Heart left ventricle (tissue), 16 donors: ENCODE data around the gene HAO2. TPM values are rescaled to one million over a fixed set of nuclear protein-coding genes. Genes with fewer than 3 reads are reported as not detected.

Source experiments
- ATAC-seq, 4 donors: fragments of 200-7000 bp; cut with Tn5 transposase; one replicate each; pipeline ENCODE4 v1.9.1; 2020 to 2022; ENCODE audit warnings: moderate library complexity in 4 of 4, mild to moderate bottlenecking in 3 of 4, moderate number of reproducible peaks in 1 of 4
- DNase-seq, 5 donors: peaks; one replicate each; pipeline ENCODE4 v3.0.0-alpha.2; 2020
- H3K27ac ChIP-seq, 12 donors: fragments of 200-600 bp; sonication (generic) in 4 of 12; one replicate each; pipeline versions ENCODE4 v1.5.0 to v1.8.0; 2016 to 2022; ENCODE audit warnings: mild to moderate bottlenecking in 2 of 12
- H3K27me3 ChIP-seq, 9 donors: fragments of 200-600 bp; sonication (generic) in 2 of 9; one replicate each; pipeline versions ENCODE4 v1.5.1 to v1.8.0; 2016 to 2022; ENCODE audit warnings: mild to moderate bottlenecking in 3 of 9
- H3K36me3 ChIP-seq, 9 donors: fragments of 200-600 bp; sonication (generic) in 2 of 9; one replicate each; pipeline versions ENCODE4 v1.5.0 to v1.8.0; 2018 to 2022; ENCODE audit warnings: mild to moderate bottlenecking in 2 of 9
- H3K4me1 ChIP-seq, 12 donors: fragments of 200-600 bp; sonication (generic) in 4 of 12; one replicate each; pipeline versions ENCODE4 v1.5.0 to v1.8.0; 2016 to 2022; ENCODE audit warnings: mild to moderate bottlenecking in 3 of 12
- H3K4me3 ChIP-seq, 12 donors: fragments of 200-600 bp; sonication (generic) in 4 of 12; one replicate each; pipeline versions ENCODE4 v1.5.0 to v1.8.0; 2017 to 2022; ENCODE audit warnings: mild to moderate bottlenecking in 9 of 12, moderate library complexity in 4 of 12
- H3K9me3 ChIP-seq, 12 donors: fragments of 200-600 bp; sonication (generic) in 4 of 12; one replicate each; pipeline versions ENCODE4 v1.5.0 to v1.8.0; 2016 to 2022; ENCODE audit warnings: mild to moderate bottlenecking in 1 of 12
- POLR2A ChIP-seq, 2 donors: fragments of 450-650 bp; IDR thresholded peaks; one replicate each; pipeline ENCODE4 v1.6.1; 2017; ENCODE audit warnings: antibody characterized with exemption in 2 of 2, mild to moderate bottlenecking in 2 of 2, moderate library complexity in 2 of 2
- WGBS, 4 donors: extraction: QIAGEN DNeasy Blood & Tissue Kit in 2 of 4; methylation state at CpG; one replicate each; pipeline versions ENCODE4 v1.1.5 to v1.1.7; 2013 to 2018; 5-methylcytosine and 5-hydroxymethylcytosine counted together
- intact Hi-C, 10 donors: fragments of 100-400 bp; cut with DNase I; formaldehyde crosslinking; loops; one replicate each; pipeline versions ENCODE4 v1.11.1 to v1.14.2; 2022
- polyA plus RNA-seq, 2 donors: library from polyadenylated mRNA; stranded (reverse); fragments of 200-250 nt; gene quantifications; one replicate each; pipeline ENCODE4 v1.2.3, GENCODE V29; 2013
- total RNA-seq, 9 donors: library from RNA; depleted of rRNA in 2 of 9; stranded (reverse); fragments of >200 nt in 2 of 9; fragmentation: NEBNext Ultra II Directional in 3 of 9; extraction: Animal tissue kit (Norgen Biotek cat#: 25700) in 3 of 9; gene quantifications; one replicate each; pipeline versions ENCODE4 v1.1.0 to v1.2.4, GENCODE V29; 2016 to 2023
- TF ChIP-seq, protein P1 (sequence below), 12 donors: fragments of 200-600 bp; sonication (generic) in 4 of 12; IDR thresholded peaks; one replicate each; pipeline versions ENCODE4 v1.5.0 to v1.8.0; 2018 to 2022; ENCODE audit warnings: antibody characterized with exemption in 12 of 12, mild to moderate bottlenecking in 5 of 12
- donor health status: ischemic (EF 13 %, LVEDD 7.1; RV severe dilation, severe dysfunction).
- donor health status: healthy with polysubstance abuse.
- donor health status: DM: no; HTN: yes; CAD: no.
- donor health status: DM: no; HTN: no; CAD: no.
- donor health status: ischemic (EF 25% LVEDD 6.9; RV normal size, moderate dysfunction).
- donor health status: ischemic (EF 25% LVEDD 5.7; RV mildly dilated, moderate dysfunction).
- donor health status: healthy.
- donor health status: DM: yes; HTN: yes; CAD: no.
- donor health status: ischemic (EF 35%, LVEDD 5.7; RV mildly dilated, moderate dysfunction).
- donor health status: nonischemic (EF 11% LVEDD 7.7; RV severe dilation, severe dysfunction).
- donor health status: DM: yes; HTN: yes; CAD: no.
- donor health status: PGD.
- donor health status: ischemic (EF 29% LVEDD 5.4; RV normal size, mild dysfunction).
- donor health status: nonischemic (EF 23%, LVEDD 6.1; RV moderate dilation, normal function).

Gene HAO2
- total and polyA plus RNA-seq, 11 donors: not detected

DNA sequence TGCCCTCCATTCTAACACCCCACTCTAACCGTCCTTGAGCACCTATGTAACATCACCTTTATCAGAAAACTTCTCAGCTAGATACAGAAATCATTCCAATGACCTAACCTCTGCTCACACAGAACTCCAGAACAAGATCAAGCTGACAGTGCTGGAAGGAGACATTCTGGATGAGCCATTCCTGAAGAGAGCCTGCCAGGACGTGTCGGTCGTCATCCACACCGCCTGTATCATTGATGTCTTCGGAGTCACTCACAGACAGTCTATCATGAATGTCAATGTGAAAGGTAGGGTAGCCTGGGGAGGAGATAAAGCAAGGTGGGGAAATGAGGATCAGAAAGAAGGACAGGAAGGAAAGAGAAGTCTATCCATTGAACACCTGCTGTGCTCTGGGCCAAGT is 74.2 kb downstream of the HAO2 start:
- ATAC-seq (no peak), DNase-seq (no peak)
- H3K9me3 ChIP-seq: no peaks in the 10 kb centered on the region
- intact Hi-C loops: no loop called here
- no peaks in the 10 kb centered on the region for H3K36me3 ChIP-seq
- no peaks in the 10 kb centered on the region for H3K4me1 ChIP-seq
- no peak overlapping the region for H3K4me3 ChIP-seq
- TF ChIP-seq POLR2A (IDR thresholded peaks at IDR 0.05): no peak
- TF ChIP-seq, protein P1, sequence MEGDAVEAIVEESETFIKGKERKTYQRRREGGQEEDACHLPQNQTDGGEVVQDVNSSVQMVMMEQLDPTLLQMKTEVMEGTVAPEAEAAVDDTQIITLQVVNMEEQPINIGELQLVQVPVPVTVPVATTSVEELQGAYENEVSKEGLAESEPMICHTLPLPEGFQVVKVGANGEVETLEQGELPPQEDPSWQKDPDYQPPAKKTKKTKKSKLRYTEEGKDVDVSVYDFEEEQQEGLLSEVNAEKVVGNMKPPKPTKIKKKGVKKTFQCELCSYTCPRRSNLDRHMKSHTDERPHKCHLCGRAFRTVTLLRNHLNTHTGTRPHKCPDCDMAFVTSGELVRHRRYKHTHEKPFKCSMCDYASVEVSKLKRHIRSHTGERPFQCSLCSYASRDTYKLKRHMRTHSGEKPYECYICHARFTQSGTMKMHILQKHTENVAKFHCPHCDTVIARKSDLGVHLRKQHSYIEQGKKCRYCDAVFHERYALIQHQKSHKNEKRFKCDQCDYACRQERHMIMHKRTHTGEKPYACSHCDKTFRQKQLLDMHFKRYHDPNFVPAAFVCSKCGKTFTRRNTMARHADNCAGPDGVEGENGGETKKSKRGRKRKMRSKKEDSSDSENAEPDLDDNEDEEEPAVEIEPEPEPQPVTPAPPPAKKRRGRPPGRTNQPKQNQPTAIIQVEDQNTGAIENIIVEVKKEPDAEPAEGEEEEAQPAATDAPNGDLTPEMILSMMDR (IDR thresholded peaks at IDR 0.05): no peak
- peaks cover 0 to 2% (median 0%) of the 10 kb centered on the region in 9 donors for H3K27me3 ChIP-seq
- H3K27ac ChIP-seq: no peak overlapping the region
- 81 to 89% (median 84%) methylated on average over 6 of the region's 6 CpGs for WGBS, 4 donors

Other genes starting within 250 kb of the HAO2 start
- 10 to 100 TPM in 6 of 9 donors, 1 to 10 TPM in 3; 8.5 to 15.5 (median 13.1) TPM for gene WARS2, start 228.1 kb upstream of the HAO2 start, total RNA-seq
- gene WARS2, start 228.1 kb upstream of the HAO2 start, polyA plus RNA-seq: 1 to 10 TPM; 3.9 to 7.7 TPM
- gene HSD3B2, start 46.4 kb downstream of the HAO2 start, total RNA-seq: not detected
- not detected for gene HSD3B2, start 46.4 kb downstream of the HAO2 start, polyA plus RNA-seq
- not detected for gene HSD3B1, start 138.4 kb downstream of the HAO2 start, total RNA-seq
- gene HSD3B1, start 138.4 kb downstream of the HAO2 start, polyA plus RNA-seq: not detected